Trophoblast cell (in vitro differentiated cells and primary cell): ENCODE measurements around the gene LRRC74B. TPM values are rescaled to one million over a fixed set of nuclear protein-coding genes. Genes with fewer than 3 reads are reported as not detected.

Source experiments
- DNase-seq, 2 donors: peaks; one replicate each; pipeline ENCODE4 v3.0.0-alpha.2; 2016
- H2AFZ ChIP-seq: 2 replicates; pipeline ENCODE4 v1.6.1; 2013; ENCODE audit warnings: low read length, moderate library complexity, mild to moderate bottlenecking; ENCODE audit not compliant: insufficient read depth, poor library complexity
- H2AK5ac ChIP-seq: 2 replicates; pipeline ENCODE4 v1.6.1; 2013; ENCODE audit warnings: mild to moderate bottlenecking, low read length
- H2BK120ac ChIP-seq: 2 replicates; pipeline ENCODE4 v1.6.1; 2013; ENCODE audit warnings: low read length, mild to moderate bottlenecking, moderate library complexity; ENCODE audit not compliant: insufficient read depth, poor library complexity
- H2BK12ac ChIP-seq: 2 replicates; pipeline ENCODE4 v1.6.1; 2013; ENCODE audit warnings: mild to moderate bottlenecking, low read length, moderate library complexity
- H2BK5ac ChIP-seq: 2 replicates; pipeline ENCODE4 v1.6.1; 2013; ENCODE audit warnings: low read length, low read depth, moderate library complexity, mild to moderate bottlenecking; ENCODE audit not compliant: poor library complexity
- H3K14ac ChIP-seq: 2 replicates; pipeline ENCODE4 v1.6.1; 2013; ENCODE audit warnings: mild to moderate bottlenecking, low read length
- H3K18ac ChIP-seq: 2 replicates; pipeline ENCODE4 v1.6.1; 2013; ENCODE audit warnings: mild to moderate bottlenecking, low read length
- H3K23ac ChIP-seq: 2 replicates; pipeline ENCODE4 v1.6.1; 2013; ENCODE audit warnings: low read length
- H3K27ac ChIP-seq: 2 replicates; pipeline ENCODE4 v1.5.1; 2013; ENCODE audit warnings: low read depth, mild to moderate bottlenecking, inconsistent platforms, low read length, moderate library complexity
- H3K27me3 ChIP-seq: 2 replicates; pipeline ENCODE4 v1.6.1; 2013; ENCODE audit warnings: inconsistent platforms, mild to moderate bottlenecking, low read length, moderate library complexity; ENCODE audit not compliant: insufficient read depth
- H3K36me3 ChIP-seq, 2 experiments: 1 replicate in 1 of 2; 2 replicates in 1 of 2; pipeline ENCODE4 v1.6.1; 2013; ENCODE audit warnings: low read length in 2 of 2, mild to moderate bottlenecking in 2 of 2, moderate library complexity in 1 of 2; ENCODE audit not compliant: insufficient read depth in 2 of 2, control insufficient read depth in 1 of 2
- H3K4ac ChIP-seq: 2 replicates; pipeline ENCODE4 v1.6.1; 2013; ENCODE audit warnings: low read depth, mild to moderate bottlenecking, low read length, moderate library complexity
- H3K4me1 ChIP-seq, 2 experiments: 1 replicate in 1 of 2; 2 replicates in 1 of 2; pipeline ENCODE4 v1.6.1; 2013; ENCODE audit warnings: low read length in 2 of 2, mild to moderate bottlenecking in 2 of 2, moderate library complexity in 1 of 2; ENCODE audit not compliant: insufficient read depth in 2 of 2, control insufficient read depth in 1 of 2
- H3K4me2 ChIP-seq: 2 replicates; pipeline ENCODE4 v1.6.1; 2013; ENCODE audit warnings: inconsistent platforms, mild to moderate bottlenecking, low read length, moderate library complexity
- H3K4me3 ChIP-seq: 2 replicates; pipeline ENCODE4 v1.5.1; 2013; ENCODE audit warnings: mild to moderate bottlenecking, low read depth, low read length, inconsistent platforms
- H3K79me1 ChIP-seq: one replicate; pipeline ENCODE4 v1.6.1; 2013; ENCODE audit warnings: low read length
- H3K79me2 ChIP-seq: 2 replicates; pipeline ENCODE4 v1.6.1; 2013; ENCODE audit warnings: low read length, mild to moderate bottlenecking; ENCODE audit not compliant: control insufficient read depth, insufficient read depth, poor library complexity
- H3K9ac ChIP-seq: 2 replicates; pipeline ENCODE4 v1.6.1; 2013; ENCODE audit warnings: mild to moderate bottlenecking, low read length
- H3K9me3 ChIP-seq: 2 replicates; pipeline ENCODE4 v1.6.1; 2013; ENCODE audit warnings: low read depth, mild to moderate bottlenecking, control low read depth, inconsistent platforms, low read length; ENCODE audit not compliant: insufficient read depth
- H4K12ac ChIP-seq: 2 replicates; pipeline ENCODE4 v1.6.1; 2013; ENCODE audit warnings: low read depth, mild to moderate bottlenecking, low read length, moderate library complexity
- H4K8ac ChIP-seq: 2 replicates; pipeline ENCODE4 v1.6.1; 2013; ENCODE audit warnings: low read depth, mild to moderate bottlenecking, low read length, moderate library complexity
- H4K91ac ChIP-seq: one replicate; pipeline ENCODE4 v1.6.1; 2013; ENCODE audit warnings: low read depth, mild to moderate bottlenecking, low read length, moderate library complexity
- WGBS: extraction: QIAGEN DNeasy Blood & Tissue Kit; methylation state at CpG from one replicate; pipeline ENCODE4 v1.1.7; 2013; ENCODE audit warnings: missing lambda C conversion rate; ENCODE audit not compliant: insufficient read length, insufficient coverage; ENCODE audit errors: extremely low coverage; 5-methylcytosine and 5-hydroxymethylcytosine counted together
- polyA plus RNA-seq: library from polyadenylated mRNA; stranded (reverse); fragments of 200-250 nt; gene quantifications from 2 replicates; pipeline ENCODE4 v1.2.3, GENCODE V29; 2013

Gene LRRC74B
- polyA plus RNA-seq: 0.01 TPM in 1 of 2 replicates, not detected in the other

DNA sequence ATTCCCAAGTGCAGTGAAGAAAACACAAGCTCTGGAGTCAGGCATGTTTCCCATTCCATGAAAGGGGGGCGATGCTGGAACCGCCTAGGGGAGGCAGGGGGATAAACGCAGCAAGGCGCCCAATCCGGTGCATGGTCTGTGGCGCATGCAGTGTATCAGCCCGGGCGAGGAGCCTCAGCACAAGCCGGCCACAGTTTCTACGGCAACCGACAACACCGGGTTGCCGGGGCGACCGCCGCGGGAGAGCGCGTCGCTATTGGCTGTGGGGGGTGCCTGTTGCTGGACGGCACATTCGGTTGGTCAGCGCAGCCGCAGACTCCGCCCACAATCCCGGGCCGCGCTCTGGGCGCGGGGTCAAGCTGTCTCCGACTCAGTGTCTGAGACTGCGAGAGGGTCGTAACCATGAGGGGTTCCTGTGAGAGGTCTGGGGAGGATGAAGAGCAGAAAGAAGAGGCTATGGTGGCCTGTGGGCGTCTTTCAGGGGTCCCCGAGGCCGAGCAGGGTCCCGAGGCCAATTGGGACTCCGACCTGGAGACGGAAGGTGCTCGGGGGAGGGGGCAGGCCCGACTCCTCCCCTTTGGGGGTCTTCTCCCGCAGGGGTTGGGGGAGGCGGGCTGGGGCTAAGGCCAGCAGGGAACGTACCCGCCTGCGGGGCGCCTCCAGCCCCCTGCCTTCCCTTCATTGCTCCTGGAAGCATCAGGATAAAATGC is at the start of gene LRRC74B:
LRRC74B (plus strand) TSS at position 362 of the 710 bp plus-strand sequence; CDS start at position 403, 41 bp downstream.
- H3K4ac ChIP-seq: no peak within 1 kb of the TSS
- H4K91ac ChIP-seq: no peak within 1 kb of the TSS
- H3K18ac ChIP-seq: no peak within 1 kb of the TSS
- H3K36me3 ChIP-seq: no peaks in the 10 kb centered on the region
- no peak within 1 kb of the TSS for H3K27ac ChIP-seq
- no peak within 1 kb of the TSS for H3K14ac ChIP-seq
- H4K12ac ChIP-seq: no peak within 1 kb of the TSS
- H3K27me3 ChIP-seq: no peaks in the 10 kb centered on the region
- H3K4me1 ChIP-seq: peaks cover 6 to 9% of the 10 kb centered on the region in 2 experiments
- no peaks in the 10 kb centered on the region for H3K79me1 ChIP-seq
- H3K9ac ChIP-seq: no peak within 1 kb of the TSS
- no CpG with 5 or more reads among the region's 47 CpGs for WGBS
- no peak within 1 kb of the TSS for H2BK120ac ChIP-seq
- peak within 1 kb of the TSS; percentile 68 for H2AFZ ChIP-seq
- H4K8ac ChIP-seq: peak within 1 kb of the TSS; percentile 33
- H2BK5ac ChIP-seq: no peak within 1 kb of the TSS
- peak within 1 kb of the TSS; percentile 69 for H3K4me3 ChIP-seq
- no peak within 1 kb of the TSS for H2BK12ac ChIP-seq
- no peak within 1 kb of the TSS for H2AK5ac ChIP-seq
- no peaks in the 10 kb centered on the region for H3K79me2 ChIP-seq
- H3K9me3 ChIP-seq: no peaks in the 10 kb centered on the region
- peak within 1 kb of the TSS; percentile 100 for H3K4me2 ChIP-seq
- peak; percentile 93 to 95 for DNase-seq
- no peak within 1 kb of the TSS for H3K23ac ChIP-seq

GRCh38 chr22:20996031-20996410 is 49.7 kb upstream of the LRRC74B start:
- Histone ChIP-seq H3K4ac (no peak overlapping the region), H2BK120ac (no peak overlapping the region), H4K12ac (no peak overlapping the region), H3K36me3 (peaks cover 81 to 85% of the 10 kb centered on the region in 2 experiments), H2BK5ac (no peak overlapping the region), H3K9ac (no peak overlapping the region), H3K23ac (no peak overlapping the region), H3K27me3 (no peaks in the 10 kb centered on the region), H3K4me3 (no peak overlapping the region), H4K8ac (no peak overlapping the region), H2BK12ac (no peak overlapping the region), H3K79me1 (peaks cover under 1% of the 10 kb centered on the region), H2AFZ (no peak overlapping the region), H3K4me2 (no peak overlapping the region), H3K14ac (no peak overlapping the region), H3K79me2 (peaks cover 2% of the 10 kb centered on the region), H3K9me3 (peaks cover 2% of the 10 kb centered on the region), H3K18ac (no peak overlapping the region), H4K91ac (no peak overlapping the region), H2AK5ac (no peak overlapping the region), H3K27ac (no peak overlapping the region), H3K4me1 (peaks cover 6 to 12% of the 10 kb centered on the region in 2 experiments)
- no CpG with 5 or more reads among the region's 10 CpGs for WGBS
- no peak for DNase-seq

DNA sequence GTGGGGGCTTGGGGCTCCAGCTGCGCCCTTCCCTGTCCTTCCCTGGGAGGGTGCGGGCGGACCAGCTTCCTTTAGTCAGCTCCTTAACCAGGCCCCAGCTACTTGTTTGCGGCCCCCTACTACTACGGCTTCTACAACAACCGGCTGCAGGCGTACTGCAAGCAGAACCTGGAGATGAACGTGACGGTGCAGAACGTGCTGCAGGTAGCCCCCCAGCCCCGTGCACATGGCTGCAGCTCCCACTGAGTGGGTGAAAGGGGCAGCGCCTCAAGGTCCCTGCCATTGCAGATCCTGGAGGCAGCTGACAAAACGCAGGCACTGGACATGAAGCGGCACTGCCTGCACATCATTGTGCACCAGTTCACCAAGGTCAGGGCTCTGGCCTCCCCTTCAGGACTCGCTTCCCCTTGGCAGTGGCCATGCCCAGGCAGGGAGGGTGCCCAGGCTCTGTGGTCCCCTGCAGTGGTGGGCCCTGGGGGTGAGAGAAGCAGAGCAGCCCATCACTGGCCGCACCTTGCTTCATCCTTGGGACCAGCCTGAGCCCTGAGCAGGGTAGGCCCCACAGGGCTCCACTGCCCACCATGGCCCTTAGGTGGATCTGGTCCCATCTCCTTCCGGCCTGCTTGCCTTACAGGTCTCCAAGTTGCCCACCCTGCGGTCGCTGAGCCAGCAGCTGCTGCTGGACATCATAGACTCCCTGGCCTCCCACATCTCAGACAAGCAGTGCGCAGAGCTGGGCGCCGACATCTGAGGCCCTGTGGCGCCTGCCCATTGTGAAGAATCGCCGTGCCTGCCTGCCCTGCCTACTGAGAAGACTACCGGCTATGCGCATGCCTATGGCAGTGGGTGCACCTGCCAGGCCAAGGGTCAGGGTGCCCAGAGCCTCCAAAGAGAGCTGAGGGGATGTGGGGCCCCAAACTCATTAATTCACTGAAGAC is 48.9 kb upstream of the LRRC74B start:
- no peak overlapping the region for H3K23ac ChIP-seq
- H3K36me3 ChIP-seq: peaks cover 73 to 77% of the 10 kb centered on the region in 2 experiments
- no peak overlapping the region for H2AFZ ChIP-seq
- H2BK12ac ChIP-seq: no peak overlapping the region
- H2AK5ac ChIP-seq: no peak overlapping the region
- H3K27ac ChIP-seq: no peak overlapping the region
- no peak overlapping the region for H3K4me2 ChIP-seq
- no peak overlapping the region for H3K9ac ChIP-seq
- H4K12ac ChIP-seq: no peak overlapping the region
- H3K79me2 ChIP-seq: peaks cover 9% of the 10 kb centered on the region
- no peak overlapping the region for H3K4me3 ChIP-seq
- no peak overlapping the region for H2BK5ac ChIP-seq
- DNase-seq: no peak
- WGBS: no CpG with 5 or more reads among the region's 27 CpGs
- H3K4ac ChIP-seq: no peak overlapping the region
- H3K18ac ChIP-seq: no peak overlapping the region
- peaks cover 2% of the 10 kb centered on the region for H3K9me3 ChIP-seq
- H2BK120ac ChIP-seq: no peak overlapping the region
- peaks cover 8% of the 10 kb centered on the region for H3K79me1 ChIP-seq
- H3K14ac ChIP-seq: no peak overlapping the region
- H3K27me3 ChIP-seq: no peaks in the 10 kb centered on the region
- no peak overlapping the region for H4K8ac ChIP-seq
- H3K4me1 ChIP-seq: peaks cover 9 to 16% of the 10 kb centered on the region in 2 experiments
- no peak overlapping the region for H4K91ac ChIP-seq

DNA sequence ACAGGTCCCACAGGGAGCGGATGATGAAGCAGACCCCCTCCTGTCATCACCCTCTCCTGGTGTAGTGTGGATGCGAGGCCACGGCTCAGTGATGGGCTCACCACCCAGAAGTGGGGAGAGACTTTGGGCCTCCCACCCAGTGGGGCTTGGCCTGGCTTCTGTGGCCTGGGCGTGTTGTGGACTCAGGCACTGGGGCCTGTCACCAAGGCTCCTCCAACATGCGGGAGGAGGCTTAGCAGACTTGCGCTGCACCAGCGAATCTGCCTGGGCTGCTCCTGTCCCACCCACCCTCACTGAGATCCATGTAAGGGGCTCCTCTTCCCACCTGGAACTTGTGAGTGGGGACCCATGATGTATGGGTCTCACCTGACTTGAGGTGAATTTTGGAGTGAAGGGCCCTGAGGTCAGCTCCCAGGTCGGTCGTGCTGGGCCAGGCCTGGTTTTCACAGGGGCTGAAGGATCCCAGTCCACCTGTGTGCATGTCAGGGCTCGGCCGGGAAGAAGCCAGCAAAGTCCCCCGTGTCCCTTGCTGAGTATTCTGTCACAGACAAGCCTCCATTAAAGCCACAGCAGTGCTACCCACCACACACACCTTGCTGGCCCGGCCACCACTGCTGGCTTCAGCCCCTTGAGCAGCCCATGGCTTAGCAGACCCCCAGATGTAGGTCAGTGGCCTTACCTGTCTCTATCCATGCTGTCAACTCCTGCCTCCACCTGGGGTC is 48.0 kb upstream of the LRRC74B start:
- no peak overlapping the region for H4K8ac ChIP-seq
- no peak overlapping the region for H2BK120ac ChIP-seq
- no peaks in the 10 kb centered on the region for H3K27me3 ChIP-seq
- no peak for DNase-seq
- no peak overlapping the region for H4K91ac ChIP-seq
- no peak overlapping the region for H3K4me2 ChIP-seq
- no peak overlapping the region for H2AK5ac ChIP-seq
- H4K12ac ChIP-seq: no peak overlapping the region
- no peak overlapping the region for H3K23ac ChIP-seq
- H3K27ac ChIP-seq: no peak overlapping the region
- no peak overlapping the region for H2AFZ ChIP-seq
- H3K4me3 ChIP-seq: no peak overlapping the region
- no peak overlapping the region for H2BK5ac ChIP-seq
- no peak overlapping the region for H3K18ac ChIP-seq
- H3K79me1 ChIP-seq: peaks cover 14% of the 10 kb centered on the region
- no peaks in the 10 kb centered on the region for H3K9me3 ChIP-seq
- H3K9ac ChIP-seq: no peak overlapping the region
- H2BK12ac ChIP-seq: no peak overlapping the region
- no peak overlapping the region for H3K14ac ChIP-seq
- peaks cover 10 to 17% of the 10 kb centered on the region in 2 experiments for H3K4me1 ChIP-seq
- H3K4ac ChIP-seq: no peak overlapping the region
- WGBS: no CpG with 5 or more reads among the region's 13 CpGs
- peaks cover 64 to 68% of the 10 kb centered on the region in 2 experiments for H3K36me3 ChIP-seq
- H3K79me2 ChIP-seq: peaks cover 12% of the 10 kb centered on the region
